ENCODE results near the gene KMT2A.

The KMT2A gene

GRCh38 chr11:118488480-118489109 is 52.3 kb downstream of the KMT2A start:
- peak; percentile 83 for DNase-seq

GRCh38 chr11:118491041-118491440 is 54.7 kb downstream of the KMT2A start:
- DNase-seq: no peak

- DNase-seq: no peak
Observed at GRCh38 chr11:118497831-118498230, 61.5 kb downstream of the KMT2A start.

- no peak for DNase-seq
Observed at GRCh38 chr11:118503216-118503615, 66.9 kb downstream of the KMT2A start.

GRCh38 chr11:118511601-118512000 is 75.3 kb downstream of the KMT2A start:
- DNase-seq: no peak

- no peak for DNase-seq
Observed at GRCh38 chr11:118514103-118514502, 77.8 kb downstream of the KMT2A start.

- no peak for DNase-seq
Observed at GRCh38 chr11:118519549-118519948, 83.3 kb downstream of the KMT2A start.

GRCh38 chr11:118521892-118522311 is 85.6 kb downstream of the KMT2A start:
- no peak for DNase-seq

GRCh38 chr11:118522571-118523072 is 86.3 kb downstream of the KMT2A start:
- no peak for DNase-seq

GRCh38 chr11:118524356-118524755 is 88.1 kb downstream of the KMT2A start:
- no peak for DNase-seq

GRCh38 chr11:118524757-118525470 is 88.6 kb downstream of the KMT2A start:
- DNase-seq: peak; percentile 28

GRCh38 chr11:118526688-118527087 is 90.4 kb downstream of the KMT2A start:
- no peak for DNase-seq

GRCh38 chr11:118527109-118527508 is 90.8 kb downstream of the KMT2A start, which contains the start of gene TTC36:
Gene TTC36, plus strand, starts transcription at chr11:118527474. Its CDS starts 21 bp downstream, at chr11:118527495.
- no peak for DNase-seq

GRCh38 chr11:118528511-118528910 is 92.2 kb downstream of the KMT2A start:
- DNase-seq: peak; percentile 53

GRCh38 chr11:118529584-118530175 is 93.4 kb downstream of the KMT2A start:
- DNase-seq: peak; percentile 68

GRCh38 chr11:118530180-118530682 is 93.9 kb downstream of the KMT2A start:
- DNase-seq: peak; percentile 98

- DNase-seq: peak; percentile 84
Observed at GRCh38 chr11:118530683-118531596, 94.6 kb downstream of the KMT2A start, which contains the start of gene TMEM25. Gene TMEM25, plus strand, starts transcription at chr11:118531192. Its CDS starts 610 bp downstream, at chr11:118531802.

GRCh38 chr11:118531597-118532084 is 95.3 kb downstream of the KMT2A start:
- DNase-seq: no peak

- no peak for DNase-seq
Observed at GRCh38 chr11:118532091-118532490, 95.8 kb downstream of the KMT2A start.

- DNase-seq: no peak
Observed at GRCh38 chr11:118532852-118533768, 96.8 kb downstream of the KMT2A start.

Measured in DMS79 treated with DMSO at 0.1 percent for 48 hours (cell line).